Measurements from ENCODE around the gene TAF11L5.
"Not testable (repeated sequence)": the region's sequence is repeated elsewhere in the genome, so short reads cannot be mapped to it uniquely, and the experiment has no call there.

TAF11L5 gene

DNA sequence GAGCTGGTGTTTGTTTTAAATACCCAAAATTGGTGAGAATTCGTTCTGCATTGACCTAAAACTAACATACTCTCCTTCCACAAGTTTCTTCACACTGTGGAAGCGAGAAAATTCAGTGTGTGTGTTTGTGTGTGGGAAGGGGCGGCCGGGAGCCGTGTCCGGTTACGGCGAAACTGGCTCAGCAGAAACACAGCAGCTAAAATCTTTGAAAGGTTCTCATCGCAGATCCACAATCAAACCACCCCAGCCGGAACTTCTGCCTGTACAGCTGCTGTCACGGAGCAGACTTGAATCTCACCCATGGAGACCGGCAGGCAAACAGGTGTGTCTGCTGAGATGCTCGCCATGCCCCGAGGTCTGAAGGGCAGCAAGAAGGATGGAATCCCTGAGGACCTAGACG, at the start of gene TAF11L5:
Gene TAF11L5 (plus strand): TSS at position 301 of the 400 bp plus-strand sequence.
- not testable (repeated sequence) for DNase-seq

DNA sequence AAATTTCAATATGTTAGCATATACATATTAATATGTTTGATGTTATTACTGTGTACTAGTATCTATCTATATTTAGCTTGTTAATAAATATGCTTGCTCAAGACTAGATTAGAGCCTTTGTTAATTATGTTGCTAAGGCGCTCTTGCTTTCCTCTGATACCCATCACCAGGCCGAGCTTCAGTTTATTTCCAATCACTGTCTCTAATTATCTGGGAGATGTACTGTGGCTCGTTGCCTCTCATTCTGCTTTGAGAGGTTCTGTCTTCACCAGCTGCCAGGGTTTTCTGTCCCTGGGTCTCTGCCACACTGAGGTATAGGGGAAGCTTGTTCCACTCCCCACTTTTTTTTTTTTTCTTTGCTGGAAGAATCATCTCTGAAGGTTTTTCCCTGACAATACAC, 48.0 kb upstream of the TAF11L5 start:
- no peak for DNase-seq

DNA sequence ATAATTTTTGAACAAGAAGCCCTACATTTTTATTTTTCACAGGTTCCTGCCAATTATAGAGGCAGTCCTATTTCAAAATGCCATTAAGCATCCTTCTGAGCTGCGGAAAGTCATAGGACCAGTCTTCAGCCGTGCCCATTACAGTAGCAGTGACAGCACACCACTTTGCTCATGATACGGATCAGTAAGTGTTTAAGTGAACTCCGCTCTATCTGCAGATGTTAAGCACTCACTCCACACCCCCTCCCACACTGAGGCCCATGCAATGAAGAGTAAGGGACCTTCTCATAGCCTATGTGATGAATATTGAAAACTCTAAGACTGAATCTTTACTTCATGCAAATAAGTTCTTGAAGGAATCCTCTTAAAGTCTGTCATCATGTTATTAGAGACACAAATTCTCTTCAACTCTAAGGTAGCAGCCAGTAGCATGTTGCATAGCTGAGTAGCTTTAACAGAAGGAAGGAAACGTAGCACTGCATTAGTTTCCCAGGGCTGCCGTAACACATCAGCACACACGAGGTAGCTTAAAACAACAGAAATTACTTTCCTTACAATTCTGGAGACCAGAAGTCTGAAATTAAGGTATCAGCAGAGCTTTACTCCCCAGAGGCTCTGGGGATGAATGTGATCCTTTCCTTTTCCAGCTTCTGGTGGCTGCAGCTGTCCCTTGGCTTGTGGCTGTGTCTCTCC, 47.3 kb upstream of the TAF11L5 start:
- DNase-seq = no peak

DNA sequence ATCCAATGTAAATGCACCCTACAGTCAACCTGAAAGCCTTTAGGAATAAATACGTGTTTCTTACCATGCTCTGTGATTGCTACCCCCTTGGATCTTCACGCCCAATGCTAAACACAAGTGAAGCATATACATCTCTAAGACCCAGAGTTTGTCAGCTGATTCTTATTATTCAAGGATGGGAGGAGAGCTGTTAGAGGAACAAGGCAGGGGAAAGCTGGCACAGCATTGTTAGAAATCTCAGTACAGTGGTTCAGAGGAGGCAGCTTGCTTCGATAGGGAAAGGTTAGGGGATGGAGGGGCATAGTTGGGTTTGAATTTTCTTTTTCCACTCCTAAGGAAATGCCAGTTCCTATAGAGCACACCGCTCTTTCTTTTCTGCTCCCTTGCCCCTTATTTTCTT, 43.7 kb upstream of the TAF11L5 start:
- no peak for DNase-seq

DNA sequence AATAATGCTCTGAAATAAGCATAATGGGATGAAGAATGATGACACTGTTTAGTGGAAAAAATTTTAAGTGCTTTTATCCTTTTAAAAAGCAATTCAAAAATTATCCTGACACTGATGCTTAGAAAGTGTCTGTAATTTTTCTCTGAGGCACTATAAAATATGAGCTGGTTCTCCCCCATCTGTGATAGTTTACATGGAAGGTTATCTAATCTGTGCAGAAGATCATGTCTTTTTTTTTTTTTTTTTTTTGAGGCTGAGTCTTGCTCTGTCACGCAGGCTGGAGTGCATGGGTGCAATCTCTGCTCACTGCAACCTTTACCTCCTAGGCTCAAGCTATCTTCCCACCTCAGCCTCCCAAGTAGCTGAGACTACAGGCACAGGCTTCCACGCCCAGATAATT, 42.2 kb upstream of the TAF11L5 start:
- DNase-seq = no peak

DNA sequence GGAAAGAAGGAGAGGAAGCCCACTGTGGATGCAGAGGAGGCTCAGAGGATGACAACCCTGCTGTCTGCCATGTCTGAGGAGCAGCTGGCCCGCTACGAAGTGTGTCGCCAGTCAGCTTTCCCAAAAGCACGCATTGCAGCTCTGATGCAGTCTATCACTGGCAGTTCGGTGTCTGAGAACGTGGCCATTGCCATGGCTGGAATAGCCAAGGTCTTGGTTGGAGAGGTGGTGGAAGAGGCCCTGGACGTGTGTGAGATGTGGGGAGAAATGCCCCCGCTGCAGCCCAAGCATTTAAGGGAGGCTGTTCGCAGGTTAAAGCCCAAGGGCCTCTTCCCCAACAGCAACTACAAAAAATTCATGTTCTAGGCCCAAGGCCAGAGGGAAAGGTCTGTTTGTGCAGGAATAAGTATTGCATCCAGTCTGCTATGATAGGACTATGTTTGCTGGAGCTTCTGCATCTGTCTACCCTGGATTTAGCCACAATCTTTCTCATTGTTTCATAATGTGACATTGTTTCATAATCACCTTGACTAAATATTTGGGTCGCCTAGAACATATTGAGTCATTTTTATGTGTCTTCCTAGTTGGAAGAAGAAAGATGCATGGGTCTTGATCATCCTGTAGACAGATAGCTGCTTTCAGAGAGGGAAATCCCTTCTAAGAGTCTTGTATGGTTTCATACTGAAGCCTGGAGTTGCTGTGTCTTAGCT, 38.4 kb upstream of the TAF11L5 start:
- DNase-seq = not testable (repeated sequence)

DNA sequence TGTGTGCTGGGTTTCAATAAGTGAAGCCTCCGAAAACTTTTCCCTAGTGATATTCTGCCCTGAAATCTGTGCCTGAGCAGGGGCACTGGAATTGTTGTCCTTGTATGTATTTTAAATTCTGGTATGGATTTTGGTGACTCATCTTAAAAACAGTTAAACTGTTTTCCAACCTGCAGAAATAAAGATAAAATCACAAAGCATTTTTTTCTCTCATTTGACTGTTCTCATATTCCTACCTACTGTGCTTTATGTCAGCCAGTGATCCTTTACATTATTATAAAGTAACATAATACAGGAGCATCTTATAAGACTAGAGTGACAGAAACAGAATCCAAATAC, 37.9 kb upstream of the TAF11L5 start:
- DNase-seq = no peak

DNA sequence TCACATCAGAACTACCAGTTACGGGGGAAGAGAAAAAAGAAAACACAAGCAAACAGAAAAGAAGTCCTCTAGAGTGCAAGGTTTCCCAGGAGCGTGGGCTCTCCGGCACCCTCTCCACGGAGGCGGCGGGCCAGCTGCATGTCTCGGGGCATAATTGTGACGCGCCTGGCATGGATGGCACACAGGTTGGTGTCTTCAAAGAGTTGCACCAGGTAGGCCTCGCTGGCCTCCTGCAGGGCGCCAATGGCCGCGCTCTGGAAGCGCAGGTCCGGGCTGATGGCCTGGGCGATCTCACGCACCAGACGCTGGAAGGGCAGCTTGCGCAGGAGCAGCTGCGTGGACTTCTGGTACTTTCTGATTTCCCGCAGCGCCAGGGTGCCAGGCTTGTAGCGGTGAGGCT, 33.8 kb upstream of the TAF11L5 start:
- DNase-seq = not testable (repeated sequence)

DNA sequence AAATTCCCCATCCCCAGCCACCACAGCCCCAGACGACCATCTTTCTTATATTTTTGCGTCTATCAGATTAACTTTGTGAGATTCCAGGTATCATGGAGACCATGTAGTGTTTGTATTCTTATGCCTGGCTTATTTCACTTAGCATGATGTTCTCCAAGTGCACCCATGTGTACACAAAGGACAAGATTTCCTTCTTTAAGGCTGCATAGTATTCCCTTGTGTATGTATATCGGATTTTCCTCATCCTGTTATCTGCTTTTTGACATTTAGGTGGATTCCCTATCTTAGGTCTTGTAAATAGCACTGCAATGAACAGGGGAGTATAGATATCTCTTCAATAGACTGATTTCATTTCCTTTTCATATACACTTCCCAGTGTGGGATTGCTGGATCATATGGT, 32.3 kb upstream of the TAF11L5 start:
- DNase-seq = no peak

DNA sequence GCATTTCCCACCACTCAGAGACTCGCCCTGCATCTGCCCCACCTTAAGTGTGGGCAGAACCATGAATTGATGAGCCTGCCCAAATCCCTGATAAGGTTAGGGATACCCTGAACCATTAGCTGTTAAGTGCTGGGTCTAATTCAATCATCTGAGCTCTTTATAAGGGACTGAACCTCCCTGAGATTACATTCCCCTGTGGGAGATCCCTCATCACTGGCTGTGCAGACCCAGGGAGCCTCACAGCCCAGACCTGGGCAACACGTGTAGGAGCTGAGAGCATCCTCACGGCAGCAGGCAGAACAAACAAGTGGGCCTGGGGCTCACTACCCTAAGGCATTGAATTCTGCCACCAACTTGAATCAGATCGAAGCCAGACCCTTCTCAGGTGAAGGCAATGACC, 27.6 kb upstream of the TAF11L5 start:
- no peak for DNase-seq

DNA sequence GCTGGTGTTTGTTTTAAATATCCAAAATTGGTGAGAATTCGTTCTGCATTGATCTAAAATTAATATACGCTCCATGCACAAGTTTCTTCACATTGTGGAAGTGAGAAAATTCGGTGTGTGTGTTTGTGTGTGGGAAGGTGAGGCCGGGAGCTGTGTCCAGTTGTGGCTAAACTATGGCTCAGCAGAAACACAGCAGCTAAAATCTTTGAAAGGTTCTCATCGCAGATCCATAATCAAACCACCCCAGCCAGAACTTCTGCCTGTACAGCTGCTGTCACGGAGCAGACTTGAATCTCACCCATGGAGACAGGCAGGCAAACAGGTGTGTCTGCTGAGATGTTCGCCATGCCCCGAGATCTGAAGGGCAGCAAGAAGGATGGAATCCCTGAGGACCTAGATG, 27.1 kb upstream of the TAF11L5 start, which contains the start of gene TAF11L2:
Gene TAF11L2 (plus strand): TSS at position 301 of the 400 bp plus-strand sequence.
- not testable (repeated sequence) for DNase-seq

DNA sequence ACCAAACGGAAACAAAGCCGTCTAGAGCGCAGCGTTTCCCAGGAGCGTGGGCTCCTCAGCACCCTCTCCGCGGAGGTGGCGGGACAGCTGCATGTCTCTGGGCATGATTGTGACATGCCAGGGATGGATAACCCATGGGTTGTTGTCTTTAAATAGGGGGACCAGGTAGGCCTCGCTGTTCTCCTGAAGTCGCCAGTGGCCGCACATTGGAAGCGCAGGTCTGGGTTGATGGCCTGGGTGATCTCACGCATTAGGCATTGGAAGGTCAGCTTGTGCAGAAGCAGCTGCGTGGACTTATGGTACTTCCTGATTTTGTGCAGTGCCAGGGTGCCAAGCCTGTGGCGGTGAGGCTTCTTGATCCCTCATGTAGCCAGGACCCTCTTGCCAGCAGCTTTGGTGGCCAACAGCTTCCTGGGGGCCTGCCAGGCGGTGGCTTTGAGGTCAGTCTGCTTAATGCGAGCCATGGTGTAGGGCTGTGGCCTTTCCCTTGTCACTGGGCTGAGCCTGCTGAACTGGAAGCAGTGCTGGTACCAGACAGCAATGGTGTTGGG, 13.2 kb upstream of the TAF11L5 start:
- no peak for DNase-seq

DNA sequence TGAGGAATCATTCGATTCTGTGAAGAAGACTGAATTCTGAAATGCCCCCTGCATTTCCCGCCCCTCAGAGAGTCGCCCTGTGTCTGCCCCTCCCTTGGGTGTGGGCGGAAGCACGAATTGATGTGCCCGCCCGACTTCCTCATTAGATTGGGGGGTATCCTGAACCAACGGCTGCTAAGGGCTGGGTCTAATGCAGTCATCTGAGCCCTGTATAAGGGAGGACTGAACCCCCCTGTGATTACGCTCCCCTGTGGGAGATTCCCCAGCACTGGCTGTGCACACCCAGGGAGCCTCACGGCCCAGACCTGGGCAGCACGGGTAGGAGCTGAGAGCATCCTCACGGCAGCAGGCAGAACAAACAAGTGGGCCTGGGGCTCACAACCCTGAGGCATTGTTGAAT, 7.5 kb upstream of the TAF11L5 start:
- peak; percentile 1 for DNase-seq

DNA sequence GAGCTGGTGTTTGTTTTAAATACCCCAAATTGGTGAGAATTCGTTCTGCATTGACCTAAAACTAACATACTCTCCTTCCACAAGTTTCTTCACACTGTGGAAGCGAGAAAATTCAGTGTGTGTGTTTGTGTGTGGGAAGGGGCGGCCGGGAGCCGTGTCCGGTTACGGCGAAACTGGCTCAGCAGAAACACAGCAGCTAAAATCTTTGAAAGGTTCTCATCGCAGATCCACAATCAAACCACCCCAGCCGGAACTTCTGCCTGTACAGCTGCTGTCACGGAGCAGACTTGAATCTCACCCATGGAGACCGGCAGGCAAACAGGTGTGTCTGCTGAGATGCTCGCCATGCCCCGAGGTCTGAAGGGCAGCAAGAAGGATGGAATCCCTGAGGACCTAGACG, 7.0 kb upstream of the TAF11L5 start, which contains the start of gene TAF11L3:
Gene TAF11L3 (plus strand): TSS at position 301 of the 400 bp plus-strand sequence.
- not testable (repeated sequence) for DNase-seq

DNA sequence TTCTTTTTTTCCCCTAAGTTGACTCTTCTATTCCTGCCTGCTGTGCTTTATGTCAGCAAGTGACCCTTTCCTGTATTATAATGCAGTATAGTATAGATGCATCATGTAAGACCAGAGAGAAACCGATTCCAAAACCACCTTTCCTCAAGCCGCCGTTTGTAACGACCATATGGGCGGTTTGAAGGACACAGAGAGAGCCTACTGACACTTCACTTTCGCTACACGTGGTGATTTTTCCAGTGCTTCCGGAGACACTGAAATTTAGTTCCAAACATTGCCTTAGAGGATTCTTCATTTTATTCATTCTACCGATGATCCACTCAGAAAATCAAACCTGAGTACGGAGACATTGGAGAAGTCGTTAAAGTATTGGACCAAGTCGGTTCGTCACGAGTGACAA, 5.5 kb upstream of the TAF11L5 start:
- DNase-seq = not testable (repeated sequence)

DNA sequence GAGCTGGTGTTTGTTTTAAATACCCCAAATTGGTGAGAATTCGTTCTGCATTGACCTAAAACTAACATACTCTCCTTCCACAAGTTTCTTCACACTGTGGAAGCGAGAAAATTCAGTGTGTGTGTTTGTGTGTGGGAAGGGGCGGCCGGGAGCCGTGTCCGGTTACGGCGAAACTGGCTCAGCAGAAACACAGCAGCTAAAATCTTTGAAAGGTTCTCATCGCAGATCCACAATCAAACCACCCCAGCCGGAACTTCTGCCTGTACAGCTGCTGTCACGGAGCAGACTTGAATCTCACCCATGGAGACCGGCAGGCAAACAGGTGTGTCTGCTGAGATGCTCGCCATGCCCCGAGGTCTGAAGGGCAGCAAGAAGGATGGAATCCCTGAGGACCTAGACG, 3.5 kb upstream of the TAF11L5 start, which contains the start of gene TAF11L4:
Gene TAF11L4 (plus strand): TSS at position 301 of the 400 bp plus-strand sequence.
- DNase-seq = not testable (repeated sequence)

DNA sequence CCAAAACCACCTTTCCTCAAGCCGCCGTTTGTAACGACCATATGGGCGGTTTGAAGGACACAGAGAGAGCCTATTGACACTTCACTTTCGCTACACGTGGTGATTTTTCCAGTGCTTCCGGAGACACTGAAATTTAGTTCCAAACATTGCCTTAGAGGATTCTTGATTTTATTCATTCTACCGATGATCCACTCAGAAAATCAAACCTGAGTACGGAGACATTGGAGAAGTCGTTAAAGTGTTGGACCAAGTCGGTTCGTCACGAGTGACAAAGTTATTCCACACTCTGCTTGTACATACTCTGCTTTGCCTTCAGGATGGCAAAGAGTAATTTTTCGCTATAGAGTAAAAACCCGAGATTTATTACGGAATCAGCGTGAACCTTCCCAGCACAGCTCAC, 1.5 kb downstream of the TAF11L5 start:
- DNase-seq = not testable (repeated sequence)

DNA sequence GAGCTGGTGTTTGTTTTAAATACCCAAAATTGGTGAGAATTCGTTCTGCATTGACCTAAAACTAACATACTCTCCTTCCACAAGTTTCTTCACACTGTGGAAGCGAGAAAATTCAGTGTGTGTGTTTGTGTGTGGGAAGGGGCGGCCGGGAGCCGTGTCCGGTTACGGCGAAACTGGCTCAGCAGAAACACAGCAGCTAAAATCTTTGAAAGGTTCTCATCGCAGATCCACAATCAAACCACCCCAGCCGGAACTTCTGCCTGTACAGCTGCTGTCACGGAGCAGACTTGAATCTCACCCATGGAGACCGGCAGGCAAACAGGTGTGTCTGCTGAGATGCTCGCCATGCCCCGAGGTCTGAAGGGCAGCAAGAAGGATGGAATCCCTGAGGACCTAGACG, 3.3 kb downstream of the TAF11L5 start, which contains the start of gene TAF11L6:
Gene TAF11L6 (plus strand): TSS at position 301 of the 400 bp plus-strand sequence.
- not testable (repeated sequence) for DNase-seq

Data from activated effector memory CD4-positive, alpha-beta T cell treated with Interleukin-2 at 50 U/mL for 16 hours (primary cell).